Muscle of leg (tissue), 11 donors: ENCODE data around the gene CNR2. TPM values are rescaled to one million over a fixed set of nuclear protein-coding genes. Genes with fewer than 3 reads are reported as not detected.

Source experiments
- DNase-seq: peaks from one replicate; pipeline ENCODE4 v3.0.0; 2013
- H3K27ac ChIP-seq: one replicate; pipeline ENCODE4 v1.5.1; 2013; ENCODE audit warnings: mild to moderate bottlenecking, low read length, control low read depth
- H3K27me3 ChIP-seq: one replicate; pipeline ENCODE4 v1.6.1; 2013; ENCODE audit warnings: low read length; ENCODE audit not compliant: control insufficient read depth, insufficient read depth
- H3K36me3 ChIP-seq: one replicate; pipeline ENCODE4 v1.6.1; 2013; ENCODE audit warnings: low read length; ENCODE audit not compliant: control insufficient read depth, insufficient read depth
- H3K4me1 ChIP-seq: one replicate; pipeline ENCODE4 v1.6.1; 2013; ENCODE audit warnings: low read length; ENCODE audit not compliant: control insufficient read depth, insufficient read depth
- H3K4me3 ChIP-seq: one replicate; pipeline ENCODE4 v1.5.1; 2013; ENCODE audit warnings: low read length, control low read depth
- H3K9me3 ChIP-seq: replicated peaks from 2 replicates; pipeline ENCODE4 v1.6.1; 2013; ENCODE audit warnings: low read depth, low read length; ENCODE audit not compliant: control insufficient read depth
- WGBS: methylation state at CpG from one replicate; pipeline ENCODE4 v1.1.5; 2013; ENCODE audit warnings: missing lambda C conversion rate; ENCODE audit not compliant: insufficient coverage; 5-methylcytosine and 5-hydroxymethylcytosine counted together
- polyA plus RNA-seq, 8 donors: library from polyadenylated mRNA; unstranded; fragments of 120-200 nt; gene quantifications; one replicate each; pipeline versions ENCODE4 v1.2.1 to v1.2.3, GENCODE V29; 2013; ENCODE audit warnings: inconsistent platforms in 1 of 8, low replicate concordance in 1 of 8; ENCODE audit not compliant: insufficient read length in 8 of 8, insufficient read depth in 1 of 8
- total RNA-seq: library from RNA; stranded (reverse); fragments of 120-200 nt; gene quantifications from one replicate; pipeline ENCODE4 v1.2.4, GENCODE V29; 2013

Gene CNR2
- total and polyA plus RNA-seq, 9 donors, result under 0.01 to 0.12 (median 0.05) TPM; not detected in 1

DNA sequence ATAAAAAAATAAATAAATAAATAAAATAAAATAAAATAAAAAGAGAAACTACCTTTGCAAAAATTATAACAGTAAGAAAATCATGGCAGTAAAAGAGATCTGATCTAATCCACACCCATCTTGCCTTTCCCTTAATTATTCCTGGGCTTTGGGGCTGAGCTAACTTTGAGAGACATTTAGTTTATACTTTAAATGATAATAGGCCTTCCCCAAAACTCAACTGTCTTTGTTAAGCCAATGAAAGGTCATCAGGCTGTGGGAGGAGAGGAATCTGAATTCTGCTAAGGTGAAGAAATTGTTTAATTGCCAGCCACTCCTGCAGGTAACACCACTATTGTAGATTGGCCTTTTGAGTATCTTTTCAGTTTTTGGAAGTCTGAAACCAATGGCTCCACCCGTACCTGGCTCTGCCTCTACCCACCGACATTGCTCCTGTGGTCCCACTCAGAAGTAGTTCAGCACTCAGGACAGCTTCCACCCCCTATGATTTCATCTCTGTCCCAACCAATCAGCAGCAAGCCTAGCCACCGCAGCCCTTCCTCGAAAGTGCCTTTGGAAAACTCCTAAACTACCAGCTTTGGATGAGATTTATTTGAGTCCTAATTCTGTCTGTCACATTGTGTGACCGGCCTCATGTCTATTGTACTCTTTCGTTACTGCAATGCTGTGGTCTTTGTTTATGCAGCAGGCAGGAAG, 23.5 kb upstream of the CNR2 start:
- Histone ChIP-seq H3K9me3 (no peaks in the 10 kb centered on the region), H3K4me3 (no peak overlapping the region), H3K27ac (no peak overlapping the region), H3K36me3 (no peaks in the 10 kb centered on the region), H3K4me1 (peaks cover 2% of the 10 kb centered on the region), H3K27me3 (no peaks in the 10 kb centered on the region)
- 10% methylated on average over 2 of the region's 6 CpGs for WGBS
- no peak for DNase-seq

DNA sequence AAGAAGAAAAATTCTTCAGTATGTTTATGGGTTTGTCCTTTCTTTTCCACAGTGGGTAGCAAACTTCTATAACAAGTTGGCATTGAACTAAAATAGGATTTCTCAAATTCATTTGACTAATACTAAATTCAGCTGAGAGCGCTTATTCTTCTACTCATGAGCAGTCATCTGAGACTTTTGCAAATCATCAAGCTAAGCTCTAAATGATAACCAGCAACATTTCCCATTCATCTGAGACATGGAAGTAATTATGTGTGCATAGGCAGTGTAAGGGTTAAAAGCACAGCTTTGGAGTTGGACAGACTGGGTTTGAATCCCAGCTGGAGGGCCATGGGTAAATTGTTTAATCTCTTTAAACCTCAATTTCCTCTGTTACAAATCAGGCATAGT, 18.3 kb upstream of the CNR2 start:
- Histone ChIP-seq H3K4me1 (peaks cover 6% of the 10 kb centered on the region), H3K27me3 (no peaks in the 10 kb centered on the region), H3K9me3 (no peaks in the 10 kb centered on the region), H3K4me3 (no peak overlapping the region), H3K27ac (peak overlapping the region; percentile 76), H3K36me3 (no peaks in the 10 kb centered on the region)
- no peak for DNase-seq
- WGBS, result no CpG with 5 or more reads among the region's 1 CpG

DNA sequence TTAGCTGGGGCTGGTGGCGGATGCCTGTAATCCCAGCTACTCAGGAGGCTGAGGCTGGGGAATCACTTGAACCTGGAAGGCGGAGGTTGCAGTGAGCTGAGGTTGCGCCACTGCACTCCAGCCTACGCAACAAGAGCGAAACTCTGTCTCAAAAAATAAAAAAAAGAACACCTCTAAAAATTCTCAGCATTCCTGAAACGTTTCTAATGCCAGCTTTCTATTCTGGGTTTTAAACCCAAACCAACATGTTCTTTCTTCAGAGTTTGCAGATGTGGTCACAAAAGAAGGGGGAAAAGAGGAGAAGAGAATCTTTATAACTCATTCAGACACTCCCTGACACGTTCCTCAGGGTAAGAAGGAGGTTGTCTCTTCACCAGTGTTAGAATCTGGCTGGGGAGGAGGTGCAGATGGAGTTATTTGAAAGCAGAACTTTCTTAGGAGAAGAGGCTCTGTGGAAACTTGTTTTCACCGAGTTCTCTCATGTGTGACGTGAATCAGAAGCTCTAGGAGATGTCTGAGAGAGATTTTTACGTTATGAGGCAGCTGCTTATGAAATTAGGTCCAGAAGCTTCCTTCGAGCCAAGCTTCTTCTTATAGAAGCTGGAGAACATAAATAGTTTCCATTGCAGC, 17.8 kb upstream of the CNR2 start:
- Histone ChIP-seq H3K27ac (peak overlapping the region; percentile 76), H3K27me3 (no peaks in the 10 kb centered on the region), H3K36me3 (no peaks in the 10 kb centered on the region), H3K4me1 (peaks cover 6% of the 10 kb centered on the region), H3K4me3 (no peak overlapping the region), H3K9me3 (no peaks in the 10 kb centered on the region)
- DNase-seq, result peak; percentile 85
- WGBS, result 22% methylated on average over 3 of the region's 11 CpGs

DNA sequence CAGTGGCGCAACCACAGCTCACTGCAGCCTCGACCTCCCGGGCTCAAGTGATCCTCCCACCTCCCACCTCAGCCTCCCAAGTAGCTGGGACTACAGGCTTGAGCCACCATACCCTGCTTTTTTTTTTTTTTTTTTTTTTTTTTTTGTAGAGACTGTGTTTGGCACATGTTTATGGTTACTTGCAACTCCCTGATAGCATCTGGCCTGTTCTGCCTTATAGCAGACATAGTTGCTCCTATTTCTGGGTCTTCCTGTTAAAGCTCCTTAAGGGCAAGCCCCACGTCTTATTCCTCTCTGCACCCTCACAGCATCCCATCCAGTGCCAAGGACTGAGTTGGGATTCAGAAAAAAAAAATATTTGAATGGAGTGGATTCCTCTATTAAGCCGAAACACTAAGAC, 17.1 kb upstream of the CNR2 start:
- Histone ChIP-seq H3K27me3 (no peaks in the 10 kb centered on the region), H3K9me3 (no peaks in the 10 kb centered on the region), H3K36me3 (no peaks in the 10 kb centered on the region), H3K27ac (no peak overlapping the region), H3K4me3 (no peak overlapping the region), H3K4me1 (peaks cover 6% of the 10 kb centered on the region)
- no CpG with 5 or more reads among the region's 5 CpGs for WGBS
- DNase-seq, result no peak

DNA sequence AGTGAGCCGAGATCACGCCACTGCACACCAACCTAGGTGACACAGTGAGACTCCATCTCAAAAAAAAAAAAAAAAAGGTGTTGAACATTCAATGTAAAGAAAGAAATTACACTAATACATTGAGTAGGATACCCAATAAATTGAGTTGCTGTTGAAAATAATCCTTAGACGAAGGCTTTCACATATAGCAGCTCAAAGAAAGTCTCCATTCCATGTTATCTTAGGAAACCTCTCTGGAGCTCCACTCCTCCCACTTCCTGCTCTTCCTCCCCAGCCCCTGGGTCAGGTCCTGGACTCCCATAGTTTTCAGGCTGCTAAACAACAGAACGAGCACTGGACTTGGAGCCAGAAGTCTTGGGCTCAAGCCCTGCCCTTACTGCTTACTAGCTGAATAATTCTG, 15.6 kb upstream of the CNR2 start:
- DNase-seq, result no peak
- no peak overlapping the region for H3K4me3 ChIP-seq
- no peak overlapping the region for H3K27ac ChIP-seq
- H3K36me3 ChIP-seq, result no peaks in the 10 kb centered on the region
- H3K27me3 ChIP-seq, result no peaks in the 10 kb centered on the region
- H3K4me1 ChIP-seq, result peaks cover 11% of the 10 kb centered on the region
- no peaks in the 10 kb centered on the region for H3K9me3 ChIP-seq
- no CpG with 5 or more reads among the region's 4 CpGs for WGBS

DNA sequence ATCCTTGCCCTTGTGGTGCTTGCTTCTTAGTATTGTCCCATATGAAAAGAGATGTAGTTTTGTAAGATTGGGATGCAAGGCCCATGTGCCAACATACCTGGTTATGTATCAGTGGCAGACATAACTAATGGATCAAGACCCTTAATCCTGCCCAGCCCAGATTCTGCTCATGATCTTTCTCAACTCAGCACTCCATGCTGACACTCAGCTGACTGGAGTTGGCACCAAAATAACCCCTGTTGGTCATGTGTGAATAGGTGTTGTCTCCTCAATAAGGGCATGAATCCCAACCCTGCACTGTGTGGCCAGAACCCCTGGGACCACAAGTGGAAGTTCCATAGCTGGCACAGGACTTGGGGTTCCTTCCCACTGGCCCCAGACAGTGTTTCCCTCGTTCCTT, 13.9 kb upstream of the CNR2 start:
- no peaks in the 10 kb centered on the region for H3K27me3 ChIP-seq
- H3K27ac ChIP-seq, result no peak overlapping the region
- WGBS, result 33% methylated on average over 1 of the region's 1 CpG

DNA sequence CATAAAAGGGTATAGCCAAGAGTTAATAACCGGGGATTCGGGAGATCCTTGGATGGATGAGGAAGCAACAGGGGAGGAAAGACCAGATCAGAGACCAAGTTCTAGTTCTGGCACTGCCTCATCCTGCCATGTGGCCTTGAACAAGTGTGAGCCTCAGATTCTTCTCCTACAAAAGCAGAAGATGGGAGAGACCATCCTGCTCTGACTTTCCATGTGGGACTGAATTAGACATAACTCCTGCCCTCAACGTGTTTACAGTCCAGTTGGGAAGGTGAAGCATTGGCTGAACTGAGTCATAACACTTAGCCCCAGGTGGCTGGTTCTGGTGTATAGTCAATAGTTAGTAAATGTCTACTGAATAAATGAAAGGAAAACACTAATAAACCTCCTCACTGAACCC, 12.1 kb upstream of the CNR2 start:
- Histone ChIP-seq H3K4me3 (no peak overlapping the region), H3K27me3 (no peaks in the 10 kb centered on the region), H3K27ac (no peak overlapping the region), H3K9me3 (no peaks in the 10 kb centered on the region), H3K36me3 (no peaks in the 10 kb centered on the region), H3K4me1 (peaks cover 11% of the 10 kb centered on the region)
- no peak for DNase-seq
- 80% methylated on average over 2 of the region's 3 CpGs for WGBS

More for the DNA sequence above, 13.9 kb upstream of the CNR2 start:
- H3K36me3 ChIP-seq, result no peaks in the 10 kb centered on the region
- DNase-seq, result no peak
- H3K9me3 ChIP-seq, result no peaks in the 10 kb centered on the region
- H3K4me3 ChIP-seq, result no peak overlapping the region
- H3K4me1 ChIP-seq, result peaks cover 11% of the 10 kb centered on the region

DNA sequence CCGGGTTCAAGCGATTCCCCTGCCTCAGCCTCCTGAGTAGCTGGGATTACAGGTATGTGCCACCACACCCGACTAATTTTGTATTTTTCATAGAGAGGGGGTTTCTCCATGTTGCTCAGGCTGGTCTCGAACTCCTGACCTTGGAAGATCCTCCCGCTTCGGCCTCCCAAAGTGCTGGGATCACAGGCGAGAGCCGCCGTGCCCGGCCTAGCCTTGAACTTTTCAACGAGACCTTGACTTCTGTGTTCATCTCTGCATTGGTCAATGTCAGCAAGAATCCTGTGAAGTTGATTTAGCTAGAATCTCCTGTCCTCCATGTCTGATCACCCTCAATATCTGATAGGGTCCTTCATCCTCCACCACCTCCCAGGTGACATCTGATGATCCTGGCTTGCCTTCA, 11.4 kb upstream of the CNR2 start:
- Histone ChIP-seq H3K27ac (peak overlapping the region; percentile 18), H3K4me3 (no peak overlapping the region), H3K9me3 (no peaks in the 10 kb centered on the region), H3K27me3 (no peaks in the 10 kb centered on the region), H3K4me1 (peaks cover 17% of the 10 kb centered on the region), H3K36me3 (no peaks in the 10 kb centered on the region)
- DNase-seq, result no peak
- 95% methylated on average over 4 of the region's 11 CpGs for WGBS

DNA sequence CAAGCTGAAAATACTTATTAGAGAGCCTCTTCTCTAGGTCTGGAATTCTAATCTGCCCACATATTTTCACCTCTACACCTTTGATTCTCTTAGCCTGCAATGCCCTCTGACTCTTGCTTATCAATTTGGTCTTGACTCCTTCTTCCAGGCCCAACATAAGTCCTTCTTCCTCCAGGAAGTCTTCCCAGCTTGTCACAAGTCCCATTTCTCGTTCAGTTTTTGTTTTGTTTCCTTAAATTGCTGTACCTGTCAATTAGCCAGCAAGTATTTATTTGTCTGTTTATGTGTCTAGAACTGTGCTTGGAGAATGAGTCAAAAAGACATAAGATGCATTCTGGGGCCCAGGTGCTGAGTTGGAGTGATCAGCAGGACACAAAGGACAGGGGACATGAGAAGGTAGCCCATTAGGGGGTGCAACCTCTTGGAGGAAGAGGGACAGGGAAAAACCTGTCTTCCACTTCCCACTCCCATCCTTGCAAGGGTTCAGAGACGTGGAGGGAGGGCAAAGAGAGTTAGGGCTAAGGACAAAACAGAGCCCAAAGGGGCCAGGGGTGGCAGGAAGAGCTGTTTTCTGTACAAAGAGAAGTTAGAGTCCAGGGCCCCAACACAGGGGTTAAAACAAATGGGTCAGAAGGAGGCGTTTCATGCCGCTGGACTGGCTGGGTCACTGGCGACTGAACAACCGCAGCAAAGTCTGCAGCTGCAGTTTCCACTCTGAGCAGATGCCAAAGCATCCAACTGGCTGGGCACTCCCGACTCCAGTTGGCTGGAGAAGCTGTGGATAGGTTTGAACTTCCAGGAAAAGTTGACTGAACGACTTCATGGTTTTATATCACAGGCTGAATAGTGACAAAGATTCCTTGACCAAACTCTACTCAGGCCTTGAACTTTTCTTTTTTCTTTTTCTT, 10.7 kb upstream of the CNR2 start:
- Histone ChIP-seq H3K9me3 (no peaks in the 10 kb centered on the region), H3K36me3 (no peaks in the 10 kb centered on the region), H3K4me1 (peaks cover 17% of the 10 kb centered on the region), H3K27ac (peak overlapping the region; percentile 64), H3K27me3 (no peaks in the 10 kb centered on the region), H3K4me3 (no peak overlapping the region)
- peak; percentile 87 for DNase-seq
- 28% methylated on average over 5 of the region's 8 CpGs for WGBS

DNA sequence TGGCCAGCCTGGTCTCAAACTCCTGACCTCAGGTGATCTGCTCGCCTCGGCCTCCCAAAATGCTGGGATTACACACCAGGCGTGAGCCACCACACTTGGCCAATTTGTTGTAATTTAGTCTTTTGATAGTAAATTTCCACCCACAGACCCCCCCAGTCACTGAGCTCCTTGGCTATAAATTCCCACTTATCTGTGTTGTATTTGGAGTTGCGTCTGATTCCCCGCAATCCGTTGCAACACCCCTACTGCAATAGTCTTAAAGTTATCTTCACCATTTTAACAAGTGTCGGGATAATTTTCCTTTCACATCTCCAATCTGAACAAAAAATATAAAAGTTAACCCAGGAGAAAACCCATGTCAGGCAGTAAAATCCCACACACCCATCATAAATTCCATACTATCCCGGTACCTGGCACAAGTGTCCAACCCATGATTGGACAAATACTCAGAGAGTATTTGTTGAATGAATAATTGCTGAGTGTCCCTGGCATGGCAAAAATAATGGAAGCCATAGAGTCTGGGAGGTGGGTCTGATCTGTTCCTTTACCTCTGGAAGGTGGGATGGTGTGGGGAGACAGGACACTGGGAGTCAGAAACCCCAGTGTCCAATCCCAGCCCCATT, 9.3 kb upstream of the CNR2 start:
- 62% methylated on average over 3 of the region's 8 CpGs for WGBS

More for the DNA sequence above, 9.3 kb upstream of the CNR2 start:
- no peak overlapping the region for H3K27ac ChIP-seq
- H3K36me3 ChIP-seq, result no peaks in the 10 kb centered on the region
- H3K9me3 ChIP-seq, result no peaks in the 10 kb centered on the region
- peaks cover 17% of the 10 kb centered on the region for H3K4me1 ChIP-seq
- no peak for DNase-seq
- H3K4me3 ChIP-seq, result no peak overlapping the region
- H3K27me3 ChIP-seq, result no peaks in the 10 kb centered on the region
